Femur (tissue), 1 donor: ENCODE data around the gene FER1L5.

Source experiments
- DNase-seq: peaks from one replicate; pipeline ENCODE4 v3.0.0-alpha.2; 2017

The FER1L5 gene

DNA sequence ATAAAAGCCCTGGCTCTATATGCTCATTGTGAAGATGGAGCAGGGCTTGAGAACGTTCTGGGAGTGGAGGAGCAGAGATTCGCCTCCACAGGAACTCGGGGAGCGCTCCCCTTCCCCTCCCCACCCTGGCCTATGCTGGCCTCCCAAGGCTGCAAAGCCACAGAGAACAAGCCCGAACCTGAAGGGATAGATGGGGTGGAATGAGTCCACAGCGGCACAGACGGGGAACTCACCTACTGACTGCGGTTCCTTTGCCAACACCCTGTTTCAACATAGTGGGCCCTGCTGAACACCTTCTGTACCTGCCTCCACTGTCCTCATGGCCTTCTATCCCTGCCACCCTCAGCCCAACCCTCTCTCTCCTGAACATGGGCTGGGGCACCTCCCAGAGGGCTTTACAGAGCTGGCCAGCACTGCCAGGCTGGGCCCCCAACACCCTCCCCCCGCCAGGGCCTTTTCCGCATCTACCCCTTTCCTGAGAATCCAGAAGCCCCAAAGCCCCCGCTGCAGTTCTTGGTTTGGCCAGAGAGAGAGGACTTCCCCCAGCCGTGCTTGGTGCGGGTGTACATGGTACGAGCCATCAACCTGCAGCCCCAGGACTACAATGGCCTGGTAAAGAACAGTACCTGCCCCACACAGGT lies 55.8 kb downstream of the FER1L5 start:
- no peak for DNase-seq

DNA sequence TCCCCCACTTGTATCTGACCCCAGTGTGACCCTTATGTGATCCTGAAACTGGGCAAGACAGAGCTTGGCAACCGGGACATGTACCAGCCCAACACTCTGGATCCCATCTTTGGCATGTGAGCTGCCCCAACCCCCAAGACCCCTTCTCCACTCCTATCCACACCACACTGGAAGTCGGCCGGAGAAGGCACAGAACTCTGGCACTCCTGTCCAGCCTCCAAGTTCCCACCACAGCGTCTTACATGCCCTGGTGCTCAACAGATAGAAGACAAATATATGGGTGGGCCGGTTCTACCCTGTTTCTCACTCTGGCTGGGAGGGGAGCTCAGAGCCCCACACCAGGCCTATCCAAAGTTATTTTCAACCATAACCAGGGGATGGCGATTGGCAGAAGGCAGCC lies 56.5 kb downstream of the FER1L5 start:
- no peak for DNase-seq

DNA sequence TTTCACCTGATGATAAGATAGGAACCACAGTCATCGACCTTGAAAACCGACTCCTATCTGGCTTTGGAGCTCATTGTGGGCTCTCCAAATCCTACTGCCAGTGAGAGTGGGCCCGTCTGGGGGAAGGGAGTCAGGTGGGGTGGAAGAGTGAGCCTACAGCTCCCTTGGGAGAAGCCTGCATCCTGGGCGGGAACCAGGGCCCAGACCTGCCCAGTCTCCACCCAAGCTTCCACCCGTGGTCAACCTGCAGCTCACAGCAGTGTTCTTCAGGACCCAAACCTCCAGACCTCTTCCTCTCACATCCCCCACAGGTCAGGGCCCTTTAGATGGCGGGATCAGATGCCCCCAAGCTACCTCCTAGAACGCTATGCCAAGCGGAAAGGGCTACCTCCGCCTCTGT lies 57.1 kb downstream of the FER1L5 start:
- DNase-seq = no peak

DNA sequence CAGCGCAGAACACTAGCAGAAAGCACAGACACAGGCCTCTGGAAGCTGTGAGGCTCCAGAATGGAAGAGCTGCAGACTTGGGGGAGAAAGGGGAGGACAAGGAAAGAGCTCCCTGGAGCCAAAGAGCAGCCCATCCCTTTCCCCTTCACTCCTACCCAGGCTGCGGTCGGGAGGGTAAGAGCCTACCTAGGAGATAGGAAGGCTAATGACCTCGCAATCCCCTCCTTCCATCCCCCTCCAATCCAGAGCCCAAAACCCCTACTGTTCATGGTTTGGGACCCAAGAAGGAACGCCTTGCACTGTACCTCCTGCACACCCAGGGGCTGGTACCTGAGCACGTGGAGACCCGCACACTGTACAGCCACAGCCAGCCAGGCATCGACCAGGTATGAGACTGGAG lies 57.5 kb downstream of the FER1L5 start:
- DNase-seq = no peak

DNA sequence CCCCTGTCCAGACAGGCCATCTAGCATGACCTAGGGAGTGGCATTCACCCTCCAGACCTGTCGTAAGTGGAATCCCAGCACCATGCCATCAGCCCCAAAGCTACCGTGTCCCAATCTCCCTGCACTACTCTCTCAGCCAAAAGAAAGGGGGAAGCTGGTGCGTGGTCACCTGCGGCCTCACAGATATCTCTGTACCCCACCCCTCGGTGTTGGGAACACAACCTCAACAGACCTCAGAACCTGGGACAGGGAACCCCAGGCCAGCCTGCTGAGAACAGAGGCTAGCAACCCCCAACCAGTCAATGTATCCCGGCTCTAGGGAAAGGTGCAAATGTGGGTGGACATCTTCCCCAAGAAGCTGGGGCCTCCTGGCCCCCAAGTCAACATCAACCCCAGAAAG lies 59.1 kb downstream of the FER1L5 start:
- DNase-seq = no peak

DNA sequence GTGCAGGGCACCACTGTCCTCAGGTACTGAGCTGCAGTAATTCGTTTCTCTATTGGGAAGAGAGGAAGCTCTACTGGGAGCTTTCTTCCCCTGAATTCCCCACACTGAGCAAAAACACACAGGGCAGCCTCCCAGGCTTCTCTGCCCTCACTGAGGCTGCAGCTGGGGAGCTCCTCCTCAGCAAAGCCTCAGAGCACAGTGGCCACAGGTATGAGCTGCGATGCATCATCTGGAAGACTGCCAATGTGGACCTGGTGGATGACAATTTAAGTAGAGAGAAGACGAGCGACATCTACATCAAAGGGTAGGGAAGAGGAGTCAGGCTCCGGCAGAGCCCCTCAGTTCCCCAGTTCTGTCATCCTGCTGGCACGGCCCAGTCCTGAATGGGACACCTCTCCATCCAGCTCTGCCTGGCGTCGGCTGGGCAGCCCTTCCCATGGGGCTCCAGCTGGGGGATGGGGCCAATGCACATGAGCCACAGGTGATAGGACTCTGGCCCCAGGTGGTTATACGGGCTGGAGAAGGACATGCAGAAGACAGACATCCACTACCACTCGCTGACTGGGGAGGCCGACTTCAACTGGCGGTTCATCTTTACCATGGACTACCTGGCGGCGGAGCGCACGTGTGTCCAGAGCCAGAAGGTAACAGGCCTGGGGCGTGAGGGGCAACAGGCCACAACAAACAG lies 59.7 kb downstream of the FER1L5 start:
- no peak for DNase-seq

DNA sequence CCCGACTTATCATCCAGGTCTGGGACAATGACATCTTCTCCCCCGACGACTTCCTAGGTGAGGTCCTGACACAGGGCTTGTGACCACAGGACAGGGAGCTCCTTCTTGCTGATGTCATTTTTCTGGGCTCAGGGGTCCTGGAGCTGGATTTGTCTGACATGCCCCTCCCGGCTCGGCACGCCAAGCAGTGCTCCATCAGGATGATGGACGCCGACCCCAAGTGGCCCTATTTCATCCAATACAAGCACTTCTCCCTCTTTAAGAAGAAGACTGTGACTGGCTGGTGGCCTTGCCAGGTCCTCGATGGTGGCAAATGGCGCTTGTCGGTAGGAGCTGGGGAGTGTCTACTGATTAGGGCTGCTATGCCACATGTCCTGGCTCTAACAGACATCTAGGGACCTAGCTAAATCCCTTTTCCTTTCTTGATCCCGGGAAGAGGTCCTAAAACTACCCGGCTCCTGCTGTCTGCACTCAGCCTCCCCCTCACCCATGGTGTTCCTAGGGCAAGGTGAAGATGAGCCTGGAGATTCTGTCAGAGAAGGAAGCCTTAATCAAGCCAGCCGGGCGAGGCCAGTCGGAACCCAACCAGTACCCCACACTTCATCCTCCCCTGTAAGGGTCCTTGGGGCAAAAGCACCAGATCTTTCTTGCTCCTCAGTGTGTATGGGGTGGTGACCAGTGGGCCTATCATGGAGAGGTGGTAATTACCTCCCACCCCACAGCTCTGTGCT lies 60.6 kb downstream of the FER1L5 start:
- DNase-seq = no peak

DNA sequence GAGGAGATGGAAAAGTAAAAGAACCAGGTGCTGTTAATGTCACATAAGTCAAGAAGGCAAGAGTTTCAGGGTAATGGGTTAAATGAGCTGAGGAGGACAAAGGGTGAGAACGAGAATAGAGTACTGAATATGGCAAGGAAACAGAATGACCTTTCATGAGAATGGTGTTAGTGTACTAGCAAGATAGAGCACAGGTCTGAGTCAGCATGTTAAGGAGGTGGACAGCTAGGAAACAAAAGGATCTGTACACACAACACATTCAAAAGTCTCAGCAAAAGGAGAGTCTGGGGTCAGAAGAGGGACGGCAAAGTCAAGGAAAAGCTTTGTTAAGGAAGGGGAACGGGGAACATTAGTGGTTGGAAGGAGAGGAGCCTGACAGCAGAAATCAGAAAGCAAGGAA lies 68.4 kb downstream of the FER1L5 start:
- no peak for DNase-seq

DNA sequence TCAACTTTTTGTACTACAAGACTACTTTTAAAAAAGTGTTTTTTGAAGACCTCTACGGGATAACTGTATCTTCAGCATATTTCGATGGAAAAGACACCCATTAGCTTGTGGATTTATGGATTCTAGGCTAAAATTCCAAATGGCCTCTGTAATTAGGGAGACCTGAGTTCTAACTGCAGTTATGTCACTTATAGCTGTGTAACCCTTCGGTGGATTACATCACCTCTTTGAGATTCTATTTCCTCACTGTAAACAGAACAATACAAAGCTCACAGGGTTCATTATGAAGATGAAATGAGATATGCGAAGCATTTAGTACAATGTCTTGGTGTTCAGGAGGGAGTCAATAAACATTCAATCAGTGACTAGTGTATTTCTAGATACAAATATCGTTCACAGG lies 73.1 kb downstream of the FER1L5 start:
- no peak for DNase-seq

DNA sequence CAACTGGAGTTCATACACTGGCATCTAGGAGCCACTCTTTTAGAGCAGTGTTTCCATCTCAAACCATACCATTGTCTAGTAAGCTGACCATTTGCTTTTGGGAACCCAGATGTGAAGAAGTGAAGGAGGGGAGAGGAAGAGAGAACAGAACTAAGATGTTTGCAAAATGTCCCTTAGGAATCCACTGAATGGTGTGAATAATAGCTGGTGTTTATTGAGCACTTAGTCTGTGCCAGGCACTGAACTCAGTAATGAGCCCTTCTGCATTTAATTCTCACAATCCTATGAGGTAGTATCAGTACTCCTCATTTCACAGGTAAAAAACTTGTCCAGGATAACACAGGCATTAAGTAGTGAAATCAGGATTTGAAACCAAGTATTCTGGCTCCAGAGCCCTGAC lies 73.8 kb downstream of the FER1L5 start:
- DNase-seq = no peak

DNA sequence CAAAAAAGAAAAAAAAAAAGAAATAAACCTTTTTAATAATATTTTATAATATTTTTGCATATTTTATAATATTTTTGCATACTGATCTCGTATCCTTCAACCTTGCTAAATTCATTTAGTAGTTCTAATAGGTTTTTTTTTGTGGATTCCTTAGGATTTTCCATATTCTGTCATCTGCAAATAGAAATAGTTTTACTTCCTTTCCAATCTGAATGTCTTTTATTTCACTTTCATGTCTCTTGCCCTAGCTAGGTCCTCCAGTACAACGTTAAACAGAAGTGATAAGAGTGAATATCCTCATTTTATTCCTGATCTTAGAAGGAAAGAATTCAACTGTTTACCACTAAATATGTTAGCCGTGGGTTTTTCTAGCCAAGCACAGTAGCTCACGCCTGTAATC lies 83.6 kb downstream of the FER1L5 start:
- DNase-seq = no peak

DNA sequence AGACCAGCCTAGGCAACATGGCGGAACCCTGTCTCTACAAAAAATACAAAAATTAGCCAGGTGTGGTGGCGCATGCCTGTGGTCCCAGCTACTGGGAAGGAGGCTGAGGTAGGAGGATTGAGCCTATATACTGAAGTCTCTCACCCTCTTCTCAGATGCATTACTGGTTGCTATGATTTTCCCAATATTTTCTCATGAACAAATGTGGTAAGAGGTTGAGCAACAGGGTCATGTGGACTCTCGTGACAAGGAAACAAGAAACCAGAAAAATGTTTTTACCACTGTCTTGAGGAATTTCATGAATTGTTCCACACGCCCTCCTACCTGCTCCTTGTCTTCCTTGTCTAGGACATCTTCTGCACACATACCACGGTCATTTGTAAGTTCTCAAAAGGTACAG lies 84.9 kb downstream of the FER1L5 start:
- DNase-seq = no peak

DNA sequence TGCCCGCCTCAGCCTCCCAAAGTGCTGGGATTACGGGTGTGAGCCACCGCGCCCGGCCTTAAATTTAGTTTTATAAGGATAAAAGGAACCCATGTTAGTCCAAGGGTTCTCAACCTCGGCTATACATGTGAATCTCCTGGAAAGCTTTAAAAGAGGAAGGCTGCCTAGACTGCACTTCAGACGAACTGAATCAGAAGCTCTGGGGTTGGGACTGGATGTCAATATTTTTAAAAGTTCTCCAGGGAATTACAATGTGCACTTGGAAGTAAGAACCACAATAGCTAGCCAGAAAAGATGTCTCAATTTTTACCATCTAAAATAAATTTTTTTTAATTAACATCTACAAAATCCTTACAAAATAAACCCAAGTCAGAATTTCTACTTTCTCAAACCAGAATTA lies 87.2 kb downstream of the FER1L5 start:
- DNase-seq = no peak

DNA sequence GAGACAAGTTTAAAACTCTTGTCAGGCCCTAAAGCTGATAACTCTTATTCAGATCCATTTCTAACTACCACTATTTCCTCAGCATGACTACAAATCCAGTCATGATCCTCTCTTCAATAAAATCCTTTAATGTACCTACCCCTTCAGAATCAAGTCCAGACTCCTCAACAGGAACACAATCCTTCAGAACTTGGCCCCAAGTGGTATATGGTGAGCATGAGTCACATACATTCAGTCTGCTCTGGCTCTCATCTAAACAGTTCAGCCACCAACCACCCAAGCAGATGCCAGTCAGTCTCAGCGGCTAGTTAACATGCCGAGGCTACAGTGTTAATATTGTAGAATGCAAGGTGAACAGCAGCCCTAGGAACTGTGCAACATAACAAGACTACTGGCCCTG lies 87.6 kb downstream of the FER1L5 start:
- DNase-seq = no peak

DNA sequence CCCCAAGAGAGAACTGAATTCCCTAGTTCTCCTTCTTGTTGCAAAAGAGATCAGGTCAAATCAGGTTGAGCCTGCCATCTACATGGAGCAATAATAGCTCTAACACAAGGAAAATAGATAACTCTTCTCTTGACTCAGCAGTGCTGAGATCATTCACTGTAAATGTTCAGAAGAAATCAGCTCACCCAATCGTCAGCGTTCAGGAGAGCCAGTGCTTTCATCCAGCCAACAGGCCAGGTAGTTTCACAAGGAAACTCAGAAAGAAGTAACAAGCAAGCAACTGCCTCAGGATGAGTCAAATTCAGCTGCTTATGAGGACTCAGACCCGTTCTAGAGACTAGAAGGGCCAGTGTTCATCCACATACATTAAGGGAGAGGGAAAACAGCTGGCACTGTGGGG lies 91.4 kb downstream of the FER1L5 start:
- DNase-seq = no peak

DNA sequence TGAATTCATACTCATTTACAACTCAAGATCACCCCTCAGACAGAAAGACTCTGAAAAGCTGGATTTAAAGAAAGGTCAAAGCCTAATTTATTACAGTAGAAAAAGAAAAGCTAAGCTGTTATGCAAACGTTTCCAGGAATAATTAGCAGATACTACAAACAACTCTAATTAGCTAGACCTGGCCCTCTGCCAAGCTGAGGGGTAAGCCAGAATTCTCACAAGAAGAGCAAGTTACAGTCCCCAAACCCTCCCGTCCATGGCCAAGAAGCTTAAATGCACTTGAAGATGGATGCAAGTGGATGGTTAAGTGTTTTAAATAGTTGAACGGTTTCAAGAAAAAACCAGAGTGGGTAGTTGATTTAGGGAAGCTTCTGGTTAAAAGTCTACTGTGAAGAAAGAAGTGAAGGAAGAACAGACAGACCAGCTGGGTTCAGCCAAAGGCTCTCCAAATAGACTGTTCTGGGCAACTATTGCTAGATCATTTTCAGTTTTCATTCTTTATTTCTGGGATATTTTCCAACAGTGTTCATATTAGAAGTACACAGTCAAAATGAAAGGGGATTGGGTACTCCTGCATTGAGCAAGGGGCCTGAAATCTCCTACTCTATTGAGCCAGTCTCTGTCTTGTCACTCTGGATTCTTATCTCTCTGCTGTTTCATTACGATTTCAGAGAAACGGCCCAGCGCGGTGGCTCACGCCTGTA lies 92.5 kb downstream of the FER1L5 start:
- DNase-seq = no peak

DNA sequence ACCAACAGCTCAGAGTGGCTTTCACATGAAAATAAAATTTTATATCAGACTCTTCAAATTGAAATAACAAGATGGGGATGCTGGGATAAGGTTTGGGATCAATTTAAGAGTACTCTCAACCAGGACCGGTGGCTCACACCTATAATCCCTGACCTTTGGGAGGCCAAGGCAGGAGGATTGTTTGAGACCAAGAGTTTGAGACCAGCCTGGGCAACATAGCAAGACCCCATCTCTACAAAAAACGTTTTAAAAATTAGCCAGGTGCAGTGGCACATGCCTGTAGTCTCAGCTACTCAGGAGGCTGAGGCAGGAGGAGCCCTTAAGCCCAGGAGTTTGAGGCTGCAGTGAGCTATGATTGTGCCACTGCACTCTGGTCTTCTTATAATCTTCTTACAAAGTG lies 94.7 kb downstream of the FER1L5 start:
- DNase-seq = no peak

DNA sequence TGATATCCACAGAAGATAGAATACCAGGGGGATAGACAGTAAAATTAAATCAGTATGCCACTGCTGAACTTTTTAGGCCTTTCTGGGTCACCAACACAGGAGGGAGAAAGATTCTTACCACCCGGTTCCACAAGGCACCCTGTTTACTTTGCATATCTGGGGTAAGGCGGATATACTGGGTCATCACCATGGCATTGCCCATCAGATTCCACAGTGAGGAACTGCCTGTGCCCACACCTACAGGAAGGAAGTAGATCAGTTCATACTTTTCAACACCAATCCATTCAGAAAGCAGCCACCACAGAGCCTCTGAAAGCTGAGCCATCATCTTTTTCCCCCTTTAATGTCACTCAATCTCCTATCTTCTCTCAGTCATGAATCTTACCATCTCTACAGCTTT lies 95.3 kb downstream of the FER1L5 start:
- no peak for DNase-seq

DNA sequence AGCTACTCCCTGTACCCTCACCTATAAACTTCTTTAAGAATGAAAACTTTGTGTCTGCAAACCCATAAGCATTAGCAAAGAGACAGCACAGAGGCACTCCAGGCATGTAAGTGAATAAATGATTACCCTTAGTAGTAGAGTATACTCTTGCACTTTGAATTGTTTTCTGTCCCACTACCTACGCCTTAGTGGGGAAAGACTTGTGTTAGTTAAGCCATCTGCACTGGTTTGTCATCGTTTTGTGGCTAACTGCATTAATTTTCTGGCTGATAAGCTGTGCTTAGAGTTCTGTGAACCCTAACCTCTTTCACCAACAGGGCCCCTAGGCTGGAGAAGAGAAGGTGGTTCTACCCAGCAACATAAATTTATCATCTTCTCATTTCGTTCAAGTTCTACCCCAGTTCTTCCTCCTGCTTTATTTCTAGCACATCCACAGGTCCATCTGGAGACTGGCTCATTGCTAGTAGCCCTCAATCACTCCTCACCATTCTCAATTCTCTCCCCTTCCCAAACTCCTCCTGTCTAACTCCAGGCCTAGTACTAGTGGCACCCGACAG lies 96.6 kb downstream of the FER1L5 start:
- no peak for DNase-seq

DNA sequence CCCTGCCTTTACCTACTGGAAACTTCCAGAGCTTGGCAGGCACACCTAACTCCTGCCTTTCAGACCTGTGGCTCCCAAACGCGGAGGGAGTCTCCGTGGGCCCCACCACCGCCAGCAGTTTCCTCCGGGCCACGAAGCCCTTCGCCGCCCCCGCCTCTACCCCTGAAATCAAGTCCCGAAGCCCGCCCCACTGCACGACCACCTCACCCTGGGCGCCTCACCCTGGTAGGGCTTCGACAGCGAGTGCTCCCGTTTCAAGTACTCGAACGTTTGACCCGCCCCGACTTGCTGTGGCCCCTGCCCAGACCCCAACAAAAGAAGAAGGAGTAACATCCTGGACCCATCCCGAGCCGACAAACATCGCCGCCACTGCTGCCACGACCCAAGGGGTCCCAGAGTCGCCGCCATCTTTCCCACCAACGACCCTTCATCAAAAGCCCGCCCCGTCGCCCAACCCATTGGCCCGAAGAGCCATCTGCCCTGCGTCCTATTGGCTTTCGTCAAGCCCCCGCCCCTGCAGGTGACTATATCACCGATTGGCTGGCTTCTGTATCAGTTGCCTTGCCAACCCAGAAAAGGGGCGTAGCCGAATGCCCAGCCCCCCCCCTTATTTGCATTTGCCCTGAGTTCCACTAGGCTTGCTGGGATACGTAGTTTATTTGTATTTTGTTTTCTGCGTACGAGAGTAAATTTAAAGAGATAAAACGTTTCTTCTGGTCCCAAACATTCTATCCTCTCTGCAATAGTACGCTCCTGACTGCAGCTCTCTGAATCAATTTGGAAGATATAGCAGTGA lies 97.3 kb downstream of the FER1L5 start, which contains the start of gene LMAN2L:
Gene LMAN2L, minus strand, starts transcription at position 432 of the 796 bp plus-strand sequence. Its CDS starts 24 bp downstream, at position 408.
- peak; percentile 99 for DNase-seq

DNA sequence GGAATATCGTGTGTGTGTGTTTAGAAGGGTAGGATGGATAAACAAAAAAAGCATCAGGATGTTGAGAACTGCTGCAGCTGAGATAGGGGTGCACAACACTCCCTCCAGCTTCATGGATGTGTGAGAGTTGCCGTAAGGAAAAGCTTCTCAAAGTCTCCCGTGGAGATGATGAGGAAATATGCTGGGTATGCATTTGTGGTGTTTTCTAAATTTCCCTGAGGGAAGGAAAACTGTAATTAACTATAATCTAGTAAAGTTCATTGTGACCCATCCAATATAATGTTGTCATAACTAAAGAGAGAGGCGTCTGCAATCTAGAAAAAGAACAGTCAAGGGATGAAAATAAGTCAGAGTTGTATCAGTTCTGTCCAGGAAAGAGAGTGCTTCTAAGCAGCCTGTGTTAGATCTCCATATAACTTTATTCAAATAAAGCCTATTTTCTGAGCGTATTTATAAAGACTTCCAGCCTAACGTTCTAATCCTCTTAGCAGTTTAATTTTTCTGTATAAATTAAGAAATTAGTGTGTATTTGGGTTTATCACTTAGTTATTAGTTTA lies 104.6 kb downstream of the FER1L5 start:
- no peak for DNase-seq

DNA sequence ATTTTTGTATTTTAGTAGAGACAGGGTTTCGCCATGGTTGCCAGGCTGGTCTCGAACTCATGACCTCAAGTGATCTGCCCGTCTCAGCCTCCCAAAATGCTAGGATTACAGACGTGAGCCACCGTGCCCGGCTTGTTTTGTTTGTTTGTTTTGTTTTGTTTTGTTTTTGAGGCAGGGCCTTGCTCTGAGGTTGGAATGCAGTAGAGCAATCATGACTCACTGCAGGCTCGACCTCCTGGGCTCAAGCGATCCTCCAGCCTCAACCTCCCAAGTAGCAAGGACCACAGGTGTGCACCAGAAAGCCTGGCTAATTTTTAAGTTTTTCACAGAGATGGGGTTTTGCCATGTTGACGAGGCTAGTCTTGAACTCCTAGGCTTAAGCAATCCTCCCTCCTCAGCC lies 109.2 kb downstream of the FER1L5 start:
- no peak for DNase-seq
